Endothelial cell of umbilical vein (primary cell): ENCODE measurements around the gene PCDHB12. TPM values are rescaled to one million over a fixed set of nuclear protein-coding genes. Genes with fewer than 3 reads are reported as not detected.
"Not testable (repeated sequence)": the region's sequence is repeated elsewhere in the genome, so short reads cannot be mapped to it uniquely, and the experiment has no call there.

ENCODE experiments used
- BruUV-seq: library from RNA; stranded (reverse); fragments of 400-500 nt; replicated peaks from 2 replicates; lab custom pipeline; 2021; lab: Mats Ljungman, UMichigan
- CTCF ChIA-PET: fragments of 300-600, 350-600 bp; sonication (Branson Sonifier 250); formaldehyde crosslinking; loops from one replicate; lab custom pipeline; 2021; ENCODE audit warnings: antibody characterized with exemption, inconsistent platforms; lab: Charles Lee
- POLR2A ChIA-PET: fragments of 300-600, 350-600 bp; sonication (Branson Sonifier 250); formaldehyde crosslinking; loops from one replicate; lab custom pipeline; 2021; ENCODE audit warnings: antibody characterized with exemption, inconsistent platforms; lab: Charles Lee
- DNase-seq: peaks from one replicate; pipeline ENCODE4 v3.0.0-alpha.2; 2011; ENCODE audit warnings: low read depth, low spot score
- FAIRE-seq: peaks from 2 replicates; lab custom pipeline; 2011; peaks lifted over from hg19 to GRCh38; lab: Jason Lieb, UNC
- H2AFZ ChIP-seq: 2 replicates; pipeline ENCODE4 v1.6.0; 2012; ENCODE audit warnings: low read depth, low read length, control low read depth, inconsistent platforms
- H3K27ac ChIP-seq: 2 replicates; pipeline ENCODE4 v1.5.1; 2011; ENCODE audit warnings: low read depth, mild to moderate bottlenecking, control low read depth, low read length, moderate library complexity; ENCODE audit not compliant: insufficient read depth
- H3K27me3 ChIP-seq, 2 experiments: 2 replicates each; pipeline versions ENCODE4 v1.6.0 to v1.6.1; 2011; ENCODE audit warnings: low read length in 2 of 2, mixed read lengths in 1 of 2; ENCODE audit not compliant: control insufficient read depth in 2 of 2, insufficient read depth in 2 of 2
- H3K36me3 ChIP-seq, 2 experiments: 2 replicates in 1 of 2; 3 replicates in 1 of 2; pipeline ENCODE4 v1.5.1; 2011; ENCODE audit warnings: low read length in 2 of 2, mild to moderate bottlenecking in 1 of 2, moderate library complexity in 1 of 2; ENCODE audit not compliant: control insufficient read depth in 2 of 2, insufficient read depth in 2 of 2; ENCODE audit errors: extremely low read depth in 1 of 2
- H3K4me1 ChIP-seq: 3 replicates; pipeline ENCODE4 v1.5.1; 2011; ENCODE audit warnings: mild to moderate bottlenecking, low read length; ENCODE audit not compliant: control insufficient read depth, insufficient read depth; ENCODE audit errors: extremely low read depth
- H3K4me2 ChIP-seq: 2 replicates; pipeline ENCODE4 v1.6.1; 2011; ENCODE audit warnings: low read length, control low read depth, mixed read lengths; ENCODE audit not compliant: insufficient read depth
- H3K4me3 ChIP-seq, 3 experiments: fragments of 200-600 bp in 1 of 3; sonication (generic), shearing (Covaris generic) in 1 of 3; replicated peaks in 1 of 3; 2 replicates each; pipeline ENCODE4 v1.5.1; 2011 to 2016; ENCODE audit warnings: control low read depth in 3 of 3, low read length in 3 of 3, mild to moderate bottlenecking in 2 of 3, inconsistent platforms in 1 of 3, low read depth in 1 of 3, moderate library complexity in 1 of 3; ENCODE audit not compliant: insufficient read depth in 1 of 3
- H3K79me2 ChIP-seq: 2 replicates; pipeline ENCODE4 v1.6.0; 2012; ENCODE audit warnings: low read length, inconsistent platforms; ENCODE audit not compliant: control insufficient read depth, insufficient read depth
- H3K9ac ChIP-seq: replicated peaks from 2 replicates; pipeline ENCODE3; 2011; ENCODE audit warnings: low read length, control low read depth; ENCODE audit not compliant: insufficient read depth; ENCODE audit errors: extremely low read depth
- H3K9me1 ChIP-seq: replicated peaks from 3 replicates; pipeline ENCODE4 v1.6.0; 2011; ENCODE audit warnings: mild to moderate bottlenecking, low read length; ENCODE audit not compliant: control insufficient read depth, insufficient read depth; ENCODE audit errors: extremely low read depth
- H3K9me3 ChIP-seq: replicated peaks from 2 replicates; pipeline ENCODE4 v1.5.1; 2012; ENCODE audit warnings: low read length, inconsistent platforms; ENCODE audit not compliant: control insufficient read depth, insufficient read depth
- H4K20me1 ChIP-seq: replicated peaks from 2 replicates; pipeline ENCODE3; 2011; ENCODE audit warnings: mild to moderate bottlenecking, low read length; ENCODE audit not compliant: control insufficient read depth, insufficient read depth; ENCODE audit errors: extremely low read depth
- dilution Hi-C: fragments of 300-500 bp; cut with MboI; formaldehyde crosslinking; loops from one replicate; pipeline ENCODE4 v1.15.0; 2019; ENCODE audit warnings: low sequenced_read_pairs; ENCODE audit not compliant: extremely low pct_ligation_motif_present
- intact Hi-C: fragments of 100-400 bp; cut with micrococcal nuclease; formaldehyde crosslinking; loops from one replicate; pipeline ENCODE4 v1.10.0; 2022
- polyA plus RNA-seq, 4 experiments: library from polyadenylated mRNA; depleted of rRNA in 3 of 4; stranded (reverse) in 3 of 4; unstranded in 1 of 4; fragments of >200 nt; gene quantifications; 2 replicates each; pipeline versions ENCODE4 v1.2.1 to v1.2.3, GENCODE V29; 2011 to 2012; ENCODE audit warnings: missing spikeins in 1 of 4
- total RNA-seq: library from RNA; stranded (reverse); gene quantifications from 2 replicates; pipeline ENCODE4 v1.2.3, GENCODE V29; 2021

PCDHB12 gene
- total and polyA plus RNA-seq, 2 donors (not counting 3 experiments of a cell fraction or from before 2014, with no cell fraction given) = 0.20 to 0.36 TPM

- H3K9ac ChIP-seq = not testable (repeated sequence)
Measured at GRCh38 chr5:141215504-141215903, 7.0 kb downstream of the PCDHB12 start.

DNA sequence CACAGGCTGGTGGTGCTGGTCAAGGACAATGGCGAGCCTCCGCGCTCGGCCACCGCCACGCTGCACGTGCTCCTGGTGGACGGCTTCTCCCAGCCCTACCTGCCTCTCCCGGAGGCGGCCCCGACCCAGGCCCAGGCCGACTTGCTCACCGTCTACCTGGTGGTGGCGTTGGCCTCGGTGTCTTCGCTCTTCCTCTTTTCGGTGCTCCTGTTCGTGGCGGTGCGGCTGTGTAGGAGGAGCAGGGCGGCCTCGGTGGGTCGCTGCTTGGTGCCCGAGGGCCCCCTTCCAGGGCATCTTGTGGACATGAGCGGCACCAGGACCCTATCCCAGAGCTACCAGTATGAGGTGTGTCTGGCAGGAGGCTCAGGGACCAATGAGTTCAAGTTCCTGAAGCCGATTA is 7.5 kb downstream of the PCDHB12 start:
- H3K9me1 ChIP-seq, H3K4me1 ChIP-seq, intact Hi-C loops, H3K79me2 ChIP-seq, DNase-seq, H3K9me3 ChIP-seq, dilution Hi-C loops, H3K4me3 ChIP-seq, H3K27me3 ChIP-seq, H3K27ac ChIP-seq, H4K20me1 ChIP-seq, H3K4me2 ChIP-seq, BruUV-seq, POLR2A ChIA-PET, H3K36me3 ChIP-seq, CTCF ChIA-PET, FAIRE-seq, H3K9ac ChIP-seq, H2AFZ ChIP-seq: not testable (repeated sequence)

More at GRCh38 chr5:141215504-141215903, 7.0 kb downstream of the PCDHB12 start:
- H3K9me1 ChIP-seq, H3K4me2 ChIP-seq, DNase-seq, H3K4me3 ChIP-seq, H3K36me3 ChIP-seq, H3K27ac ChIP-seq, H3K79me2 ChIP-seq, FAIRE-seq, H3K9me3 ChIP-seq, H3K4me1 ChIP-seq, BruUV-seq, dilution Hi-C loops, intact Hi-C loops, POLR2A ChIA-PET, CTCF ChIA-PET, H2AFZ ChIP-seq, H3K27me3 ChIP-seq, H4K20me1 ChIP-seq: not testable (repeated sequence)
